OCI-LY7 (cell line): Measurements from ENCODE around the gene GRIK2. TPM values are rescaled to one million over a fixed set of nuclear protein-coding genes. Genes with fewer than 3 reads are reported as not detected.

Source experiments
- BruUV-seq: library from RNA; stranded (reverse); fragments of 400-500 nt; replicated peaks from 2 replicates; lab custom pipeline; 2021; lab: Mats Ljungman, UMichigan
- CTCF ChIA-PET: fragments of 300-600 bp; sonication (Branson Sonifier 250); formaldehyde crosslinking; loops from one replicate; lab custom pipeline; 2022; ENCODE audit warnings: antibody characterized with exemption; ENCODE audit not compliant: unreplicated experiment; lab: Charles Lee
- POLR2A ChIA-PET: fragments of 300-600 bp; sonication (Branson Sonifier 250); formaldehyde crosslinking; loops from one replicate; lab custom pipeline; 2022; ENCODE audit warnings: antibody characterized with exemption; lab: Charles Lee
- DNase-seq: peaks from one replicate; pipeline ENCODE4 v3.0.0-alpha.2; 2015; ENCODE audit warnings: low spot score
- H2AFZ ChIP-seq: fragments of 200-600 bp; sonication (generic), shearing (Covaris generic); 2 replicates; pipeline ENCODE4 v1.6.1; 2014; ENCODE audit warnings: mild to moderate bottlenecking, antibody characterized with exemption, low read length, moderate library complexity
- H3K27ac ChIP-seq: fragments of 200-600 bp; sonication (generic); 2 replicates; pipeline ENCODE4 v1.5.1; 2014; ENCODE audit warnings: mixed run types, low read depth, mild to moderate bottlenecking, moderate library complexity, low read length, inconsistent platforms; ENCODE audit not compliant: poor library complexity, severe bottlenecking
- H3K36me3 ChIP-seq: fragments of 200-600 bp; sonication (generic); 2 replicates; pipeline ENCODE4 v1.6.1; 2014; ENCODE audit warnings: mild to moderate bottlenecking, antibody characterized with exemption, low read length, moderate library complexity, mixed read lengths; ENCODE audit not compliant: insufficient read depth
- H3K4me1 ChIP-seq: fragments of 200-600 bp; sonication (generic); 2 replicates; pipeline ENCODE4 v1.5.1; 2014; ENCODE audit warnings: mild to moderate bottlenecking, low read length; ENCODE audit not compliant: insufficient read depth, poor library complexity, severe bottlenecking
- H3K4me2 ChIP-seq: fragments of 200-600 bp; sonication (generic); 2 replicates; pipeline ENCODE4 v1.6.1; 2014; ENCODE audit warnings: mild to moderate bottlenecking, low read length
- H3K4me3 ChIP-seq: fragments of 200-600 bp; sonication (generic); 2 replicates; pipeline ENCODE4 v1.5.1; 2014; ENCODE audit warnings: mild to moderate bottlenecking, low read depth, low read length; ENCODE audit not compliant: poor library complexity, severe bottlenecking
- H3K79me2 ChIP-seq: fragments of 200-600 bp; sonication (generic); 2 replicates; pipeline ENCODE4 v1.6.1; 2016; ENCODE audit warnings: low read depth, mild to moderate bottlenecking, low read length, moderate library complexity, mixed read lengths; ENCODE audit not compliant: insufficient read depth
- H3K9me2 ChIP-seq: fragments of 200-600 bp; sonication (generic); 2 replicates; pipeline ENCODE4 v1.6.1; 2016; ENCODE audit warnings: mild to moderate bottlenecking, low read length, mixed read lengths; ENCODE audit not compliant: insufficient read depth
- H3K9me3 ChIP-seq: fragments of 200-600 bp; sonication (generic); 2 replicates; pipeline ENCODE4 v1.6.1; 2014; ENCODE audit warnings: mild to moderate bottlenecking, mixed run types, low read length, mixed read lengths
- H4K20me1 ChIP-seq: fragments of 200-600 bp; sonication (generic); 2 replicates; pipeline ENCODE4 v1.6.1; 2014; ENCODE audit warnings: mild to moderate bottlenecking, antibody characterized with exemption, low read length, moderate library complexity, mixed read lengths; ENCODE audit not compliant: insufficient read depth
- EZH2phosphoT487 ChIP-seq: fragments of 200-600 bp; sonication (generic); IDR thresholded peaks from 2 replicates; pipeline ENCODE4 v1.6.1; 2018; ENCODE audit warnings: low read depth, borderline replicate concordance, mild to moderate bottlenecking, mixed run types, antibody characterized with exemption, low read length, moderate library complexity, mixed read lengths
- intact Hi-C: fragments of 100-400 bp; cut with micrococcal nuclease; formaldehyde crosslinking; loops from one replicate; pipeline ENCODE4 v1.10.0; 2022; ENCODE audit not compliant: unreplicated experiment
- total RNA-seq, 2 experiments: library from RNA; depleted of rRNA in 1 of 2; stranded (reverse); fragments of >200 nt in 1 of 2; shearing (Covaris generic) in 1 of 2; gene quantifications; 2 replicates each; pipeline ENCODE4 v1.2.3, GENCODE V29; 2014 to 2022
- TF ChIP-seq, protein P1 (sequence below): fragments of 200-600 bp; sonication (generic); conservative IDR thresholded peaks from 2 replicates; pipeline ENCODE4 v1.5.1; 2014; ENCODE audit warnings: mild to moderate bottlenecking, antibody characterized with exemption, low read length, moderate library complexity, mixed read lengths

Gene GRIK2
- total RNA-seq, 2 experiments from 2014 or later, result not detected

DNA sequence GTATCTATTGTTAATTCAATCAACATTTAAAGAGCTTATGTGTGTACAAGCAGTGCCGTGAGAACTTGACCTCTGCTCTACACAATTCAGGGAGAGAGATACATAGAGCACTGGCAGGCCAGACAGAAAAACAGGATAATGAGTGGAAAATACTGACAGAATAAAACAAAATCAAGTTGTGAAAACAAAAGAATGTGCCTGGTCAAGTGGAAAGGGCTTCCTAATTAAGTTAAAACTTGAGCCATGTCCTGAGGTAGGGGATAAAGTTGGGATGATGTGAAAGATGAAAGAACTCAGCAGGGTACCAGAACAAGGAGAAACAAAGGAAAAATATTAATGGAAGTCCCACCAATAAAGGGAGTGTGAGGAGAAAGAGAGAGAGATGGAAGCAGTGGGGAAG lies 672.8 kb downstream of the GRIK2 start:
- Histone ChIP-seq H4K20me1 (no peaks in the 10 kb centered on the region), H3K9me2 (no peaks in the 10 kb centered on the region), H3K4me2 (no peak overlapping the region), H3K27ac (no peak overlapping the region), H3K9me3 (no peaks in the 10 kb centered on the region), H3K79me2 (no peaks in the 10 kb centered on the region), H3K4me1 (no peaks in the 10 kb centered on the region), H3K4me3 (no peak overlapping the region), H3K36me3 (no peaks in the 10 kb centered on the region), H2AFZ (no peak overlapping the region)
- ChIA-PET POLR2A (no interaction called here), CTCF (no interaction called here)
- intact Hi-C loops, result no loop called here
- TF ChIP-seq, protein P1, sequence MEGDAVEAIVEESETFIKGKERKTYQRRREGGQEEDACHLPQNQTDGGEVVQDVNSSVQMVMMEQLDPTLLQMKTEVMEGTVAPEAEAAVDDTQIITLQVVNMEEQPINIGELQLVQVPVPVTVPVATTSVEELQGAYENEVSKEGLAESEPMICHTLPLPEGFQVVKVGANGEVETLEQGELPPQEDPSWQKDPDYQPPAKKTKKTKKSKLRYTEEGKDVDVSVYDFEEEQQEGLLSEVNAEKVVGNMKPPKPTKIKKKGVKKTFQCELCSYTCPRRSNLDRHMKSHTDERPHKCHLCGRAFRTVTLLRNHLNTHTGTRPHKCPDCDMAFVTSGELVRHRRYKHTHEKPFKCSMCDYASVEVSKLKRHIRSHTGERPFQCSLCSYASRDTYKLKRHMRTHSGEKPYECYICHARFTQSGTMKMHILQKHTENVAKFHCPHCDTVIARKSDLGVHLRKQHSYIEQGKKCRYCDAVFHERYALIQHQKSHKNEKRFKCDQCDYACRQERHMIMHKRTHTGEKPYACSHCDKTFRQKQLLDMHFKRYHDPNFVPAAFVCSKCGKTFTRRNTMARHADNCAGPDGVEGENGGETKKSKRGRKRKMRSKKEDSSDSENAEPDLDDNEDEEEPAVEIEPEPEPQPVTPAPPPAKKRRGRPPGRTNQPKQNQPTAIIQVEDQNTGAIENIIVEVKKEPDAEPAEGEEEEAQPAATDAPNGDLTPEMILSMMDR, result no peak
- no peak for TF ChIP-seq EZH2phosphoT487
- BruUV-seq, result no TSS peak
- no peak for DNase-seq

DNA sequence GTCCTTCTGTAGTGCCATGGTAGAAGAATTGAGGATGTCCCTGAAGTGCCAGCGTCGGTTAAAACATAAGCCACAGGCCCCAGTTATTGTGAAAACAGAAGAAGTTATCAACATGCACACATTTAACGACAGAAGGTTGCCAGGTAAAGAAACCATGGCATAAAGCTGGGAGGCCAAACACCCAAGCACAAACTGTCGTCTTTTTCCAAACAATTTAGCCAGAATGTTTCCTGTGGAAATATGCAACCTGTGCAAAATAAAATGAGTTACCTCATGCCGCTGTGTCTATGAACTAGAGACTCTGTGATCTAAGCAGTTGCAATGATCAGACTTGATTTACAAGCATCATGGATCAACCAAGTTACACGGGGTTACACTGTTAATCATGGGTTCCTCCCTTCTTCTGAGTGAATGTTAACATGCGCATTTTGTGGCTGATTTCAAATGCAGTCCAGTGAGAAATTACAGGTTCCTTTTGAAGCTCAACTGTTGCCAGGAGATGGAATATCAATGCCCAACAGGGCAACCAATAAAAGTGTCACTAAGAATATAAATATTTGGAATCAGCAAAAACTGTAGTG lies 674.9 kb downstream of the GRIK2 start:
- no peaks in the 10 kb centered on the region for H3K9me2 ChIP-seq
- no peaks in the 10 kb centered on the region for H3K36me3 ChIP-seq
- CTCF ChIA-PET, result no interaction called here
- no TSS peak for BruUV-seq
- intact Hi-C loops, result no loop called here
- no peak overlapping the region for H2AFZ ChIP-seq
- no peaks in the 10 kb centered on the region for H4K20me1 ChIP-seq
- H3K9me3 ChIP-seq, result no peaks in the 10 kb centered on the region
- no peak overlapping the region for H3K4me2 ChIP-seq
- no peak overlapping the region for H3K27ac ChIP-seq
- TF ChIP-seq, protein P1, result no peak
- no peak for TF ChIP-seq EZH2phosphoT487
- H3K79me2 ChIP-seq, result no peaks in the 10 kb centered on the region
- DNase-seq, result no peak
- H3K4me3 ChIP-seq, result no peak overlapping the region
- POLR2A ChIA-PET, result no interaction called here
- no peaks in the 10 kb centered on the region for H3K4me1 ChIP-seq

DNA sequence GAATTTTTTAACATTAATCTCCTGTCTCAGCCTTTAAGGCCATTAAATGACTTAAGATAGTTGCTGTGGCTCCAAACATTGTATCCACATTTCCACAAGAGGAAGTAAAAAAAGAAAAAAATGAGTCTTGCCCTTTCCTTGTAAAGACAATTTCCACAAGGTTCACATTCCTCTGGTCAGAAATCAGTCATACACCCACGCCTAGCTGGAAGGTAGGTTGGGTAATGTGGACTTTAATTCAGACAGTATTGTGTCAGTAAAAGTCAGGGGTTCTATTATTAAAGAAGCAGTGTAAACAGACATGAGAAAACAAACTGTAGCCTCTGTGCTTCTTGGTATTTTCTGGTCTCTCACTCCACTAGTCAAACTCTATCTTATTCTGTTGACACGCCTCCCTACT lies 682.0 kb downstream of the GRIK2 start:
- H3K9me2 ChIP-seq, result no peaks in the 10 kb centered on the region
- no peaks in the 10 kb centered on the region for H3K9me3 ChIP-seq
- H3K4me1 ChIP-seq, result no peaks in the 10 kb centered on the region
- H3K36me3 ChIP-seq, result no peaks in the 10 kb centered on the region
- no peak for DNase-seq
- ChIA-PET CTCF (no interaction called here), POLR2A (no interaction called here)
- no peaks in the 10 kb centered on the region for H3K79me2 ChIP-seq
- H3K4me2 ChIP-seq, result no peak overlapping the region
- no peaks in the 10 kb centered on the region for H4K20me1 ChIP-seq
- no peak overlapping the region for H2AFZ ChIP-seq
- no peak for TF ChIP-seq EZH2phosphoT487
- TF ChIP-seq, protein P1, result no peak
- no TSS peak for BruUV-seq
- intact Hi-C loops, result no loop called here
- H3K27ac ChIP-seq, result no peak overlapping the region
- H3K4me3 ChIP-seq, result no peak overlapping the region
